CD4-positive, alpha-beta memory T cell (primary cell): ENCODE measurements around the gene C9orf57. TPM values are rescaled to one million over a fixed set of nuclear protein-coding genes. Genes with fewer than 3 reads are reported as not detected.
"Not testable (repeated sequence)": the region's sequence is repeated elsewhere in the genome, so short reads cannot be mapped to it uniquely, and the experiment has no call there.

ENCODE experiments used
- CTCF ChIA-PET: fragments of 350-600 bp; sonication (Branson Sonifier 250); formaldehyde crosslinking; loops from one replicate; lab custom pipeline; 2021; ENCODE audit warnings: inconsistent platforms; ENCODE audit not compliant: partially characterized antibody; lab: Charles Lee
- POLR2A ChIA-PET: fragments of 350-600 bp; sonication (Branson Sonifier 250); formaldehyde crosslinking; loops from one replicate; lab custom pipeline; 2021; ENCODE audit not compliant: partially characterized antibody; lab: Charles Lee
- DNase-seq, 5 donors: peaks; one replicate each; pipeline versions ENCODE4 v3.0.0 to v3.0.0-alpha.2; 2020 to 2022; ENCODE audit warnings: mixed read lengths in 1 of 5
- H3K27ac ChIP-seq: one replicate; pipeline ENCODE4 v1.7.0; 2013; ENCODE audit warnings: low read depth, low read length
- H3K27me3 ChIP-seq: 2 replicates; pipeline ENCODE4 v1.7.0; 2013; ENCODE audit warnings: mild to moderate bottlenecking, low read length, moderate library complexity; ENCODE audit not compliant: insufficient read depth
- H3K36me3 ChIP-seq: 2 replicates; pipeline ENCODE4 v1.7.0; 2013; ENCODE audit warnings: mild to moderate bottlenecking, low read length, moderate library complexity; ENCODE audit not compliant: insufficient read depth
- H3K4me1 ChIP-seq: 2 replicates; pipeline ENCODE4 v1.7.0; 2013; ENCODE audit warnings: mild to moderate bottlenecking, low read length, moderate library complexity; ENCODE audit not compliant: insufficient read depth
- H3K4me3 ChIP-seq, 2 donors: one replicate each; pipeline ENCODE4 v1.7.0; 2013; ENCODE audit warnings: low read length in 2 of 2, mild to moderate bottlenecking in 1 of 2
- H3K9me3 ChIP-seq, 2 donors: one replicate each; pipeline ENCODE4 v1.7.0; 2013; ENCODE audit warnings: low read length in 2 of 2, control low read depth in 1 of 2; ENCODE audit not compliant: control insufficient read depth in 1 of 2
- H3K27ac Mint-ChIP-seq, 7 donors: one replicate each; pipeline ENCODE4 v1.8.0; 2020 to 2021; ENCODE audit warnings: mixed read lengths in 7 of 7, mild to moderate bottlenecking in 6 of 7, inconsistent platforms in 3 of 7, moderate library complexity in 3 of 7
- H3K27me3 Mint-ChIP-seq, 2 donors: one replicate each; pipeline ENCODE4 v1.8.0; 2020 to 2021; ENCODE audit warnings: mixed read lengths in 2 of 2
- H3K36me3 Mint-ChIP-seq, 2 donors: one replicate each; pipeline ENCODE4 v1.8.0; 2020 to 2021; ENCODE audit warnings: mixed read lengths in 2 of 2, inconsistent platforms in 1 of 2, mild to moderate bottlenecking in 1 of 2
- H3K4me1 Mint-ChIP-seq, 4 donors: one replicate each; pipeline ENCODE4 v1.8.0; 2020 to 2021; ENCODE audit warnings: mixed read lengths in 4 of 4, mild to moderate bottlenecking in 1 of 4
- H3K4me3 Mint-ChIP-seq, 8 donors: one replicate each; pipeline ENCODE4 v1.8.0; 2020 to 2021; ENCODE audit warnings: mixed read lengths in 8 of 8, mild to moderate bottlenecking in 7 of 8, moderate library complexity in 6 of 8, inconsistent platforms in 3 of 8
- H3K9me3 Mint-ChIP-seq, 8 donors: one replicate each; pipeline ENCODE4 v1.8.0; 2020 to 2021; ENCODE audit warnings: mixed read lengths in 8 of 8, mild to moderate bottlenecking in 5 of 8, inconsistent platforms in 3 of 8, moderate library complexity in 1 of 8
- intact Hi-C: fragments of 100-400 bp; cut with micrococcal nuclease; formaldehyde crosslinking; loops from one replicate; pipeline ENCODE4 v1.15.1; 2023
- polyA plus RNA-seq, 2 donors: library from polyadenylated mRNA; unstranded; fragments of 300-500 nt; fragmentation: Illumina TruSeq; gene quantifications; one replicate each; pipeline ENCODE4 v1.2.3, GENCODE V29; 2021
- total RNA-seq, 2 experiments: library from RNA; stranded (reverse); gene quantifications; one replicate each; pipeline ENCODE4 v1.2.3, GENCODE V29; 2021

The C9orf57 gene
- not detected for total RNA-seq
- polyA plus RNA-seq, result not detected

GRCh38 chr9:72060513-72060912, at the start of gene C9orf57:
TSS of gene C9orf57 (minus strand) at chr9:72060613. CDS start at chr9:72059331, 1,282 bp downstream.
- Mint-ChIP-seq H3K4me3 (no peak within 1 kb of the TSS), H3K4me1 (no peaks in the 10 kb centered on the region), H3K27ac (no peak within 1 kb of the TSS), H3K36me3 (no peaks in the 10 kb centered on the region), H3K27me3 (peaks cover 4 to 6% of the 10 kb centered on the region in 2 donors), H3K9me3 (peaks cover 0 to 2% (median 0%) of the 10 kb centered on the region in 8 donors)
- no peak for DNase-seq
- H3K4me1 ChIP-seq, result no peaks in the 10 kb centered on the region
- H3K27me3 ChIP-seq, result no peaks in the 10 kb centered on the region
- H3K9me3 ChIP-seq, result no peaks in the 10 kb centered on the region
- POLR2A ChIA-PET, result no interaction called here
- CTCF ChIA-PET, result no interaction called here
- no peak within 1 kb of the TSS for H3K4me3 ChIP-seq
- no peaks in the 10 kb centered on the region for H3K36me3 ChIP-seq
- no peak within 1 kb of the TSS for H3K27ac ChIP-seq
- intact Hi-C loops, result no loop called here

GRCh38 chr9:72102520-72102919, 42.1 kb upstream of the C9orf57 start:
- H3K4me3 Mint-ChIP-seq, result no peak overlapping the region

GRCh38 chr9:72095520-72095919, 35.1 kb upstream of the C9orf57 start:
- H3K36me3 ChIP-seq, H3K27me3 Mint-ChIP-seq, H3K27me3 ChIP-seq, H3K9me3 Mint-ChIP-seq, intact Hi-C loops, H3K36me3 Mint-ChIP-seq, H3K9me3 ChIP-seq, CTCF ChIA-PET, H3K4me3 ChIP-seq, H3K4me3 Mint-ChIP-seq, DNase-seq, H3K4me1 ChIP-seq, H3K27ac Mint-ChIP-seq, H3K27ac ChIP-seq, H3K4me1 Mint-ChIP-seq, POLR2A ChIA-PET: not testable (repeated sequence)

More at GRCh38 chr9:72102520-72102919, 42.1 kb upstream of the C9orf57 start:
- H3K4me1 Mint-ChIP-seq, result no peaks in the 10 kb centered on the region
- Histone ChIP-seq H3K9me3 (no peaks in the 10 kb centered on the region), H3K36me3 (no peaks in the 10 kb centered on the region), H3K27ac (no peak overlapping the region), H3K4me3 (no peak overlapping the region), H3K27me3 (no peaks in the 10 kb centered on the region), H3K4me1 (no peaks in the 10 kb centered on the region)
- no peak for DNase-seq
- intact Hi-C loops, result no loop called here
- peaks cover 0 to 9% (median 1%) of the 10 kb centered on the region in 8 donors for H3K9me3 Mint-ChIP-seq
- CTCF ChIA-PET, result no interaction called here
- H3K27me3 Mint-ChIP-seq, result no peaks in the 10 kb centered on the region
- H3K27ac Mint-ChIP-seq, result no peak overlapping the region
- H3K36me3 Mint-ChIP-seq, result no peaks in the 10 kb centered on the region
- POLR2A ChIA-PET, result no interaction called here

- H3K36me3 ChIP-seq, result no peaks in the 10 kb centered on the region
- DNase-seq, result no peak
- CTCF ChIA-PET, result interaction anchor here (0.8 kb wide), 1 partner anchor 54 kb away, joined by 3 read pairs; no protein-coding TSS in a partner anchor
Observed at GRCh38 chr9:72092820-72093219, 32.4 kb upstream of the C9orf57 start.

GRCh38 chr9:72089451-72090130, 29.2 kb upstream of the C9orf57 start:
- no peaks in the 10 kb centered on the region for H3K4me1 ChIP-seq
- H3K4me3 Mint-ChIP-seq, result no peak overlapping the region
- ChIA-PET POLR2A (no interaction called here), CTCF (no interaction called here)
- H3K36me3 ChIP-seq, result no peaks in the 10 kb centered on the region
- H3K9me3 ChIP-seq, result no peaks in the 10 kb centered on the region
- no peak overlapping the region for H3K27ac ChIP-seq
- no peaks in the 10 kb centered on the region for H3K36me3 Mint-ChIP-seq
- H3K9me3 Mint-ChIP-seq, result peaks cover 0 to 5% (median 0%) of the 10 kb centered on the region in 8 donors
- H3K27me3 Mint-ChIP-seq, result peaks cover 5 to 11% of the 10 kb centered on the region in 2 donors
- intact Hi-C loops, result no loop called here
- no peak for DNase-seq
- no peak overlapping the region for H3K4me3 ChIP-seq
- no peaks in the 10 kb centered on the region for H3K27me3 ChIP-seq
- no peak overlapping the region for H3K27ac Mint-ChIP-seq
- H3K4me1 Mint-ChIP-seq, result no peaks in the 10 kb centered on the region

More at GRCh38 chr9:72092820-72093219, 32.4 kb upstream of the C9orf57 start:
- Mint-ChIP-seq H3K9me3 (peaks cover 0 to 5% (median 0%) of the 10 kb centered on the region in 8 donors), H3K27ac (no peak overlapping the region), H3K36me3 (no peaks in the 10 kb centered on the region), H3K27me3 (peaks cover 4 to 6% of the 10 kb centered on the region in 2 donors), H3K4me3 (no peak overlapping the region), H3K4me1 (no peaks in the 10 kb centered on the region)
- intact Hi-C loops, result no loop called here
- no peak overlapping the region for H3K4me3 ChIP-seq
- POLR2A ChIA-PET, result no interaction called here
- H3K27me3 ChIP-seq, result no peaks in the 10 kb centered on the region
- H3K27ac ChIP-seq, result no peak overlapping the region
- H3K4me1 ChIP-seq, result no peaks in the 10 kb centered on the region
- H3K9me3 ChIP-seq, result no peaks in the 10 kb centered on the region

GRCh38 chr9:72082536-72082935, 22.1 kb upstream of the C9orf57 start:
- no peaks in the 10 kb centered on the region for H3K27me3 ChIP-seq
- Mint-ChIP-seq H3K4me1 (no peaks in the 10 kb centered on the region), H3K27ac (no peak overlapping the region), H3K4me3 (no peak overlapping the region), H3K27me3 (peaks cover 4 to 15% of the 10 kb centered on the region in 2 donors), H3K36me3 (no peaks in the 10 kb centered on the region), H3K9me3 (peaks cover 0 to 5% (median 0%) of the 10 kb centered on the region in 8 donors)
- H3K27ac ChIP-seq, result no peak overlapping the region
- H3K4me1 ChIP-seq, result no peaks in the 10 kb centered on the region
- H3K4me3 ChIP-seq, result no peak overlapping the region
- CTCF ChIA-PET, result no interaction called here
- intact Hi-C loops, result no loop called here
- H3K9me3 ChIP-seq, result no peaks in the 10 kb centered on the region
- POLR2A ChIA-PET, result no interaction called here
- DNase-seq, result no peak
- H3K36me3 ChIP-seq, result no peaks in the 10 kb centered on the region

GRCh38 chr9:72074666-72075065, 14.3 kb upstream of the C9orf57 start:
- H3K27ac Mint-ChIP-seq, H3K9me3 ChIP-seq, H3K4me1 ChIP-seq, H3K27ac ChIP-seq, DNase-seq, intact Hi-C loops, H3K4me3 Mint-ChIP-seq, H3K36me3 Mint-ChIP-seq, CTCF ChIA-PET, H3K36me3 ChIP-seq, POLR2A ChIA-PET, H3K4me3 ChIP-seq, H3K27me3 Mint-ChIP-seq, H3K27me3 ChIP-seq, H3K4me1 Mint-ChIP-seq: not testable (repeated sequence)
- peaks cover 2 to 23% (median 6%) of the 10 kb centered on the region in 8 donors for H3K9me3 Mint-ChIP-seq
